Measurements from ENCODE around the gene TXN2.
"Not testable (repeated sequence)": the region's sequence is repeated elsewhere in the genome, so short reads cannot be mapped to it uniquely, and the experiment has no call there.

Gene TXN2, protein sequence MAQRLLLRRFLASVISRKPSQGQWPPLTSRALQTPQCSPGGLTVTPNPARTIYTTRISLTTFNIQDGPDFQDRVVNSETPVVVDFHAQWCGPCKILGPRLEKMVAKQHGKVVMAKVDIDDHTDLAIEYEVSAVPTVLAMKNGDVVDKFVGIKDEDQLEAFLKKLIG

DNA sequence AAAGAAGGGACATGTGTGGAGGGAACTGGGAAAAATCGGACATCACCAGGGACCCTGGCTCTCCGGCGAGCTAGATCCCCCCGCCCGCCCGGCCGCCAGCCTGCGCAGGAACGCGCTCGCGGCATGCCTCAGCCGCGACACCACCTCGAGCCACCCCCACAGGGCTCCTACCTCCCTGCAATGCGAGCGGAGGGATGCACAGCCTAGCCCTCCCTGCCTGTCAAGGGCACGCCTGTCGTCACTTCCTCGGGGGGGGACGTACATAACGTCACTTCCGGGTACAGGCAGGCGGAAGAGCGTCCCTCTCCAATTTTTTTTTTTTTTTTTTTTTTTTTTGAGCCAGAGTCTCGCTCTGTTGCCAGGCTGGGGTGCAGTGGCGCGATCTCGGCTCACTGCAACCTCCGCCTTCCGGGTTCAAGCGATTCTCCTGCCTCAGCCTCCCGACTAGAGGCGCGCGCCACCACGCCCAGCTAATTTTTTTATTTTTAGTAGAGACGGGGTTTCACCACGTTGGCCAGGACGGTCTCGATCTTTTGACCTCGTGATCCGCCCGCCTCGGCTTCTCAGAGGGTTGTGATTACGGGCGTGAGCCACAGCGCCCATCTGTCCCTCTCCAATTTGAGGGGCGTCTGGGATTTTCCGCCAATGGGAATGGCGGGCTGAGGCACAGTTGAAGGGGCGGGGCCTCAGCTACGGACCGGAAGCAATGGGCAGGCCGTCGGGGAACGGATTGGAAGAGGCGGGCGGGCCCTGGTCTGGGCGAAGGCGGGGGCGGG, at the start of gene TXN2:
Gene TXN2 (minus strand): TSS at position 248 of the 776 bp plus-strand sequence. CDS start 803 bp downstream, outside the sequence.
- DNase-seq (ENCODE audit: low read depth, low spot score), result peak; percentile 65

DNA sequence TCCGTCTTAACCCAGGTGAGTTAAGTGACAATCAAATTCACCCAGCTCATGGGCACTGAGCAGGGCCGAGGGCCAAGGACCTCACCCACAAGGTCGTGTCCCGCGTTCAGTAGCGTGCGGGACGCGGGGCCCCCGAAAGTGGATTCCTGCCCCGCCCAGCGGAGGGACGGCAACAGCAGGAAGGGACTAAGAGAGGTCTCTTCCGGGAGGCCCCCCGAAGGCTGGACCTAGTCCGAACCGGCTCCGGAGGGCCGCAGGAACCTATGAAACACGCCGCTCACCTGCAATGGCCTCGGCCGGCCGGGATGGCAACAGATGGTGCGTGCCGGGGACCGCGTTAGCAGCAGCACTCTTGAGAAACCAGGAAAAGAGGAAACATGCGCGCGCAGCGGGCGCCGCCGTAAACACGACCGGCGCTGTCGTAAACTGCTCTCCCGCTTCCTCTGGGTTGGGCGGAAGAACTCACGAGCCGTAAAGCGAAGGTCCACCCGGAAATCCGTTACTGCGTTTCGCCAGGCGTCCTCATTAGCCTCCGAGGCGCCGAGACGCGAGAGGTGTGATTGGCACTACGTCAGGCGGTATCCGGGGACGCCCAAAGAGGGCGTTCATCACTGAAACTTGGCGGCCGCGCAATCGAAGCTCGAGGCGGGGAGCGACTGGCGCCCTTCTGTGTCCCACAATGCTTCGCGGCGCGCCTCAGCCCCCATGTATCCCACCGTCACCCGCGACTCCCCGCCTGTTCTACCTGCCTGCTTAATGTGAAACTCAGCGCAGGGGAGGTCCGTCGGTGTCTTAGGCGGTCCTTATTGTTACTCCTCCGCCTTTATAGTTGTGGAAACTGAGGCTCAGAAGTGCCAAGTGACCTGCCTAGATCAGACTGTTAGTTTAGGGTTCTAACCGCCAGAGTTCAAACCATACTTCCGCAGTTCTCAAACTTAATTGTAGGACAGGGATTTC, 47.6 kb upstream of the TXN2 start, which contains the start of gene EIF3D:
Gene EIF3D (minus strand): TSS at position 372 of the 957 bp plus-strand sequence. CDS start 3,045 bp downstream, outside the sequence.
- peak; percentile 99 for DNase-seq (ENCODE audit: low read depth, low spot score)

DNA sequence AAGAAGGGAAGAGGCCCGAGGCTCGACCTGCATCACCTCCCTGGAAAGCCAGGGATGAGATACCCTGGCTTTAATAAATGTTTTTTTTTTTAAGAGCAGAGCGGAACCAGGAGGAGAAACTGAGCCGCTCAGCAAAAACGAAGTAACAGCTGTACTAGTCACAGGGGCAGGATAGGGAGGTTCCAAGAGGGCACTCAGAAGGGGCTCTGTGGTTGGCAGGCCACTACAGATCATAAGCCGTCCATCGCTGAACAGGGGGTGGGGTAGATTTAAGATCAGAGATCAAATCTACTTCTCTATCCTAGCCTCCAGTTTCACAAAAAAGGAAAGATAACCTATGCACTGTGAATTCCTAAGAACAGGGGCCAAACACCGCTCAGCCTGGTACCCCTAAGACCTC, 46.9 kb upstream of the TXN2 start:
- no peak for DNase-seq (ENCODE audit: low read depth, low spot score)

DNA sequence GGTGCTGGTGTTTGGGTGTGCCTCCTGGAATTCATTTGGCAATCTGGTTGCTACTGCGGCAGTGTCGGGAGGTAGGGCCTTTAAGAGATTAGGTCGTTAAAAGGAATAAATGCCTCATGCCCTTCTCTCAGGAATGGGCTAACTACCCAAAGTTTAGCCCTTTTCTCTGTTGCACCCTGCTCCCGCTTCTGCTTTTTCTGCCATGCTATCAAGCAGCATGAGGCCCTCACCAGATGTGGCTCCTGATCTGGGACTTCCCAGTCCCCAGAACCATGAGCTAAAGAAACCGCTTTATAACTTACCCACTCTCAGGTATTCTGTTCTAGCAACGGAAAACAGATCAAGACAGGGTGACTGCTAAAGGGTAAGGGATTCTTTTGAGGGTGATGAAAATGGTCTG, 41.2 kb upstream of the TXN2 start:
- DNase-seq (ENCODE audit: low read depth, low spot score), result no peak

DNA sequence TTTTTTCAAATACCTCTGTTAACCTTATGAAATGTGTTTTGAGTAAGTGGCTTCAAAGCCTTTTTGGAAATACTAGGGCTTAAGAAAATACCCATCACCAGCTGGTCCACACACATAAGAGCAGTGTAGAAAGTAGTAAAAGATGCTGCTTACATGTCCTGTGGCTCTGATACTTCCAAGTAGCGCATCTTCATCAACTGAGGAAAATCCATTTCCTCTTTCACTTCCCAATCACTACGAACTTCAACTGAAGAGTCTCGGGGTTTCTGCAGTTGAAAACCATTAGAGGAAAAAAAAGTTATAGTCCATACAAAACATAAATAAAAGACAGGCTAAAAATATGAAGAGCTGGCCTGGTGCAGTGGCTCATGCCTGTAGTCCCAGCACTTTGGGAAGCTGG, 39.0 kb upstream of the TXN2 start:
- DNase-seq (ENCODE audit: low read depth, low spot score), result no peak

DNA sequence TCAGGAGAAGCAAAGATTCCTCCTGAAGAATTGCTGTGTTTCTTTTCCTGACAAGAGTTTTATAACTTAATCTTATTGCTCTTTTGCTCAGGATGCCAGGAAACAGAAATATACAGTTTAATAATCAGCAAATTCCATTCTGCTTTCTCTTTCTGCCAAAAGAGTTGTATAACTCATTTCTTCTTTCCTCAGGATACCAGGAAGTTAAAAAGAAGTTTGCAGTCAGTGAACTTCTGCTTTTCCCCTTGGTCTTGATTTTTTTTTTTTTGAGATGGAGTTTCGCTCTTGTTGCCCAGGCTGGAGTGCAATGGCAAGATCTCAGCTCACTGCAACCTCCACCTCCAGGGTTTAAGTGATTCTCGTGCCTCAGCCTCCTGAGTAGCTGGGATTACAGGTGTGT, 38.5 kb upstream of the TXN2 start:
- not testable (repeated sequence) for DNase-seq (ENCODE audit: low read depth, low spot score)

DNA sequence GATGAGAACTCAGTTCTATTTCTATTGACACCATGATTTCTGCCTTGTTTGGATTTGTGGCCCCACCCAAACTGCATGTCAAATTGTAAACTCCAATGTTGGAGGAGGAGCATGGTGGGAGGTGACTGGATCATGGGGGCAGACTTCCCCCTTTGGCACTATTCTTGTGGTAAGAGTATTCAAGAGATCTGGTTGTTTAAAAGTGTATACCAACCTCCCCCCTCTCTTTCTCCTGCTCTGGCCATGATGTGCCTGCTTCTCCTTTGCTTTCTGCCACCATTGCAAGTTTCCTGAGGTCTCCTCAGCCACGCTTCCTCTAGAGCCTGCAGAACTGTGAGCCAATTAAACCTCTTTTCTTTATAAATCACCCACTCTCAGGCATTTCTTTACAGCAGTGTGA, 33.3 kb upstream of the TXN2 start:
- DNase-seq (ENCODE audit: low read depth, low spot score), result no peak

DNA sequence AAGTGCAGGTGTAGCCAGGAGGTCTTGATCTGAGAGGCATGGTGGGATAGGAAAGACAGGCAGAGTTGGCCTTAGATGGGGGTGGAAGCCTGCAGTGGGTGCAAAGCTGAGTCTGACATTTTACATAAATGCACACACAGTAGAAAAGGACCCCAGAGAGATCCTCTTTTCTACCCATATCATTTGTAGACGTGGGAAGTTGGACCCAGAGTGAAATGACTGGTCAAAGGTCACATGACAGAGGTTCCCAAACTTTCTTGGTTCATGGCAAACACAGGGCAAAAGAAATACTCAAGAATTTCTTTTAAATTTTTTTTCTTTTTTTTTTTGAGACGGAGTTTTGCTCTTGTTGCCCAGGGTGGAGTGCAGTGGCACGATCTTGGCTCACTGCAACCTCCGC, 31.6 kb upstream of the TXN2 start:
- DNase-seq (ENCODE audit: low read depth, low spot score), result no peak

DNA sequence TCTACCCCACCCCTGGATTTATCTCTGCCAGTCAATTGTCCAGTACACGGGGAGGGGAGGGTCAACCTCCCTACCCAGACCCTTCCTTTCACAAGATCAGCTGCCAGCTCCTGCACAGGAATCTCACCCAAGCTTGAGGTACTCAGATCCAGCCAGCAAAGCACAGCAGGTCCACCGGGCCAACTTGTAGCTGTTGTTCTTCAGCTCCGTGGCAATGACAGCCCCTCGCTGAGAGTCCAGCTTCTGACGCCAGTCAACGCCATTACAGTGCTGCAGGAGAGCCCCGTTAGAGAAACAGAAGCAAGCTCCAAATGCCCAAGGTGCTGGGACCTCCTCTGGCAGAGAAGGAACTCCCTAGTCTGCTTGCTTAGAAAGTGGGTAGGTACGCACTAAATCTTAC, 30.9 kb upstream of the TXN2 start:
- no peak for DNase-seq (ENCODE audit: low read depth, low spot score)

DNA sequence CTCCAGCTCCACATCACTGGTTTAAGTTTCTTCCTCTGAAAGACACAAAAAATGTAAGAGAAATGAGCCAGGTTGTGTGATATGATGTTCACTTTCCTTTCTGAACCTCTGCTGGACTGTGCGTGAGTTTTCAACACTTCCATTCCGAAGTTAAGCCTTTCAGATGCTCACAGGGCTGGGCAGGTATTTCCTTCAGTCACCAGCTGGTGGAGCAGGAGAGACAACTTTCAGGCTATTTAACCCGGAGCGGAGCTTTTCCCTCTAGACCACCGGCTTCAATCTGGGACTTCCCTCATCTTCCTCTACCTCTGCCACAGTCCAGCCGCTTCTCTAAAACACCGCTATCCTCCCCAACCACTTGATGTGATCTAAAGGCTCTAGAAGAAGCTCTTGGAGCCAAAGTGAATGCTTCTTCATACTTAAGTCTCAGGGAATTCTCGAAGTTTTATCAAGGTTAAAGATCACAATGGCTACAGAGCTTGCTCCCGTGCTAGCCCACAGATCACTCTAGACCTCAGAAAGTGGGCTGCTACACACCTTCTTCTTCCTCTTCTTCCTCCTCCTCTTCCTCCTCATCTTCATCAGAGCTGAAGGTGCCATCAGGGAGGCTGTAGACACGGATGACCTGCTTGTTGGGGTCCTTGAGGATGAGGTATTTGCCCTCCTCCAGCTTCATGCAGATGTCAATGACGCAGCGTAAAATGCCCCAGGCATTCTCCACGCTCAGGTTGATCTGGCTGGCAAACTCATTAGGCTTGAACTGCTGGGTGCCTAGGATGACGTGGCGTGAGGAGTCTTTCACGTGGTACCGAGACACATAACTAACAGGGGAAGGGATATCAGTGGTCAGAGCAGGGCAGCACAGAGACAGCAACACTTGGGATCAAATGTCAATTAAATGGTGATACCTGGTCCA, 29.8 kb upstream of the TXN2 start:
- DNase-seq (ENCODE audit: low read depth, low spot score), result no peak

DNA sequence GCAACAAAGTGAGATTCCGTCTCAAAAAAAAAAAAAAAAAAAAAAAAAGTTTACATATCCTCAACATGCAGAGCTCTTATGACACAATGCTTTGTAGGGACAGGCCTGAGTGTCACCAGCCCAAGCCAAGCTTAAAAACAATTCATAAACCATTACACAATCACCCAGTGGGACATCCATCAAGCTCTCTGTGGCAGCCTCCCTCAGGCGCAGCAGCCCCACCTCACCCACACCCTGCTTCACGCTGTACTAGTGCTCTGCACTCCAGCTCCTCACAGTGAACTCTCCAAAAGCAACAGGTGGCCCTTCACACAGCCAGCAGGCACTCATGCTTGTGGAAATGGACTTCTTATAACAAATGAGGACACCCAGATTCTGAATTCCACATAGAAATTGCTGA, 28.9 kb upstream of the TXN2 start:
- DNase-seq (ENCODE audit: low read depth, low spot score), result no peak

DNA sequence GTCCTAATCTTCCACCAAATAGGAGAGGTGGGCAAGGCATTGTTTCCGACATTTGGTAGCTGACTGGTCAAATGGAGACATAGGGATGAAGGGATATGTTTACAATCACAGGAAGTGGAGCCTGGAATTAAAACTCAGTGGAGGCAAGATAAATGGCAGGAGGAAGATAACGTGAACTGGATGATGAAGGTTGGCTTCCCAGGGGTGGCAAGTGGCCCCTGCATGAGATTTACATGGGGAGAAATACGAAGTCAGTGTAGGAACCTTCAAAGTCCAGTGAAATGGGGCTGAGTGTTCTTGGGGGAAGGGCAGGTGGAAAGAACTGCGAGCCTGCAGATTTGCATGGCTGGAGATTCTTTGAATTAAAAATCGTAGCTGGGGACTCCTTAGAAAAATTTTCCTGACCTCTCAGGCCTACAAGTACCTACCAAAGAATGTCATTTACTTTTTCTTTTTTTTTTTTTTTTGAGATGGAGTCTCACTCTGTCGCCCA, 26.1 kb upstream of the TXN2 start:
- DNase-seq (ENCODE audit: low read depth, low spot score), result no peak

DNA sequence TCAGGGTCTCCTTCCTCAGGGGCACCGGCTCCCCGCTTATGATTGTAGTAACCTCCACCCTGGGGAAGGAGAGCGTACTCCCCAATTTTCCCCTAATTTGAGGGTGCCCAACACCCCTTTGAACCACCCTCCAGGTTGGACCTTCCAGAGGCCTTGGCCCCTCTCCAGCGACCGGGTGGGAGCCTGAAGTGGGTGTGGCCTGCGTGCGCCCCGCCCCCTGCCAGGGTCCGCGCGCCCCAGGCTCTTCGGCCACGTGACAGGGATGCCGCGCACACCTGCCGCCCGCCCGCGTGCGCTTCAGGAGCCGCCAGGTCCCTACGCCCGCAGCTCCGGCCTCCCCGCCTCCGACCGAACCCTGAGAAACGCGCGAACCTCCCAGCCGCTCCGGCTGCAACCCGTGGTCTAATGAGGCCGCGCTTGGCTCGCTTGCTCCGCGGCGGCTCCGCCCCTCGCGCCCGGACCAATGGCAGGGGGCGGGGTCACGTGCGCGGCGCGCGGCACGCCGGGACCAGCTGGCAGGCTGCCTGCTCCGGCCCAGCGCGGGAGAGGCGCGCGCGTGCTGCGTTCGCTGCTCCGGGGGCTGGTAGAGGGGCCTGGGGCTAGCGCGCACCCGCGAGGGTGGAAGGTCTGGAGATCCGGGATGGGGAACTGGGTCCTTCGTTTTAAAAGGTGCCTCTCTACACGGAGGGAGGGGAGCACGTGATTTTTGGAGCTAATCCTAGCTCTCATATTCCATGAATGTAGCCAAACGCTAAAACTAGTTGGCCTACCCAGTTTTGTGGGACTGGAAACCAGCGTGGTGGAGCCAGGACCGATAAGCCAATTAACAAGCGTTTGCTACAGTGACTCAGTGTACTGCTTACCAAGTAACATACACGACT, 25.4 kb upstream of the TXN2 start, which contains the start of gene FOXRED2:
Gene FOXRED2 (minus strand): TSS at position 404 of the 881 bp plus-strand sequence. CDS start 618 bp downstream, outside the sequence.
- no peak for DNase-seq (ENCODE audit: low read depth, low spot score)

DNA sequence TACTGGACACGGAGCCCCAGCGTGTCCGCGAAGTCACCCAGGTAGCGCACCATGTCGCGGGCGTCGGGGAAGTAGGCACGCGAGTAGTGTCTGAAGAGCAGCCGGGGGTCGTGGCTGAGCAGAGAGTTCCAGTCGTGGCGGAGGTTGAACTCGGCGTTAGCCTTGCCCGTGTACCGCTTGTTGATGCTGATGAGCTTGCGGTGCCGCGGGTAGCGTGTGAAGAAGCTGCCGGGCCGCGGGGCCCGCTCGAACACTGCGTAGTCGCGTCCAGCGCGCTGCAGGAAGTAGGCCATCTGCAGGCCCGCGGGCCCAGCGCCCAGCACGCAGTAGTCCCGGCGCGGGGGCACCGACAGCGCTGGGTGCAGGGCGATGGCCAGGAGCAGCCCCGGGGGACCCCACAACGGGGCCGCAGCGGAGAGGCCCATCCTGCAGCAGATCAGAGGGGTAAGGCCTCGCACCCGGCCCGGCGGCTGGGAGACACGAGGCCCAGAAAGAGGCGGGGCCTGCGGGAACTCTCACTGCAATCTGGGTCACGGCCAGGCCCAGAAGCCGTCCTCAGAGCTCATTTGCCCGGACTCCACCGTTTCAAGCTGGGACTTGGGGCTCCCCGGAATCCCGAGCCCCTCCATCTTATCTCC, 24.7 kb upstream of the TXN2 start:
- no peak for DNase-seq (ENCODE audit: low read depth, low spot score)

DNA sequence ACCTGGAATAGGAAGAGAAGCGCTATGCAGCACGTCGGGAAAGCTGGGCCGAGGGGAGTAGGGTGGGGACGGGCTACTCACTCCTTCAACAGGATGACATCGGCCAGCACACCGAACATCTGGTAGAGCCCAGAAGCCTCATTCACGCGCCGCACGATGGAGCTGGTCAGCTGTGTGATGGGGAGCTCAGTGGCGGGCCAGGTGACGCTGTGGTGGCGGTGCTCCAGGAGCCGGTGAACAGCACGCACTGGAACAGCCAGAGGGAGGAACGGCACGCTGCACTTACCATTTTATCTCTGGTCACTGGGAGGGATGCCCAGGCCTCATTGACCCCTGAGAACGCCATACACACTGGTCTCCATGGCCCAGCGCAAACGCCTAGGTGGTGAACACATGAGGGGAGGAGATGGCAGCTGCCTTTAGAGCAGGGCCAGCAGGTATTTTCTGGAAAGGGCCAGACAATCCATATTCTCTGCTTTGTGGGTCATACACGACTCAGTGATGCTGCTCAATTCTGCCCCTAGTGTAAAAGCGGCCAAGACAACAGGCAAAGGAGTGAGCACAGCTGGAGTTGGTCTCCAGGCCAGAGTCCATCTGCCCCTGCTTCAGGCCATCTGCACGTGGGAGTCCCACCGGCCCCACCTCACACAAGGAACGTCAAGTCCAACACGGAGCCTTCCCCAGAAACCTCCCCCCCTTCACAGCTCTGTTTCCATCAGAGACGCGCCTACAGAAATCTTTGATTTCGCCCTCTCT, 16.6 kb upstream of the TXN2 start:
- no peak for DNase-seq (ENCODE audit: low read depth, low spot score)

DNA sequence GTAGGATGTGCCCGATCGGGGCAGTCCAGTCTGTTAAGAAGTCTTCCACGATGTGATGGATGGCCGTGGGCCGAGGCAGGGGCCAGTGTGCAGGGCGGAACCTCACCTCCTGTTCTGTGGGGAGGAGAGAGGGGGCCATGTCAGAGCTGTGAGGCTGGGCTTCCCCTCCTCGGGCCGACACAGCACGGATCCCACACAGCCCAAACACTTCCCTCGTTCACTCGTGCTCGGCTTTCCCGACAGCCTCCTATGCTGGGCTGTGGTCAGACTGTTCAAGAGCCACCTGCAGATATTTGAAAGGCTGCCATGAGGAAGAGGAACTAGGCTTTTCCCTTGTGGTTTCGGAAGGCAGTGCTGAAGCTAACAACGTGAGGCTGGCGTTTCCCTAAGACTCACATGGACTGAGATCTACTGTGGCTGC, 12.3 kb upstream of the TXN2 start:
- no peak for DNase-seq (ENCODE audit: low read depth, low spot score)

DNA sequence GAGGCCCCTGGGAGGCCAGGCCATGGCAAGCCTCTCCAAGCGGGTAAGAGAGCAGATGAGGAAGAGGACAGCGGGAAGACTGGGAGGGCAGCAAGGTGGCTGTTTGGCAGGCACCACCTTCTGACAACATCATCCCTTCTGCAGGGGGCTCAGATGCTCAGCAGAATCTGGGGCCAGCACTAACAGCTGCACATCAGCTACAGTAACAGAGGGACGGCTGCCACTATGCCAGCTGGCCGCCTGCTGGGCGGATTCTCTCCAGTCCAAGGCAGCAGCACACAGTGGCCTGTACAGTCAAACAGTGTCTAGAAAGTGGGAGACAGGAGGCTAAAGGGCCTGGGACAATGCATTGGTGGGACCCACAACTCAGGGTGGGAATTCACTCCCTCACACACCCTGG, 10.7 kb upstream of the TXN2 start:
- DNase-seq (ENCODE audit: low read depth, low spot score), result no peak

DNA sequence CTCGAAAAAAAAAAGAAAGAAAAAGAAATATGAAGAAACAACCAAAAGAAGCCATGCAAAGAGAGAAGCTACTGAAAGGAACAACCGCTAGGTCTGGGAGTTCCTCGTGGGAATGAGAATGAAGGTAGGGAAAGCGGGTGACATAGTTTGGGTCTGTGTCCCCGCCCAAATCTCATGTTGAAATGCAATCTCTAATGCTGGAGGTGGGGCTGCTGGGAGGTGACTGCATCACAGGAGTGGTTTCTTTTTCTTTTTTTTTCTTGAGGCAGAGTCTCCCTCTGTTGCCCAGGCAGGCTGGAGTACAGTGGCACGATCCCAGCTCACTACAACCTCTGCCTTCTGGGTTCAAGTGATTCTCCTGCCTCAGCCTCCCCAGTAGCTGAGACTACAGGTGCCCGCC, 9.7 kb upstream of the TXN2 start:
- no peak for DNase-seq (ENCODE audit: low read depth, low spot score)
